GM18502 (cell line): ENCODE data around the gene ERC1.

Experiments used
- ATAC-seq: cut with Tn5 transposase; IDR thresholded peaks from one replicate; pipeline ENCODE4 v1.9.1; 2021; ENCODE audit warnings: mild to moderate bottlenecking; ENCODE audit not compliant: unreplicated experiment, poor library complexity

ERC1 gene

DNA sequence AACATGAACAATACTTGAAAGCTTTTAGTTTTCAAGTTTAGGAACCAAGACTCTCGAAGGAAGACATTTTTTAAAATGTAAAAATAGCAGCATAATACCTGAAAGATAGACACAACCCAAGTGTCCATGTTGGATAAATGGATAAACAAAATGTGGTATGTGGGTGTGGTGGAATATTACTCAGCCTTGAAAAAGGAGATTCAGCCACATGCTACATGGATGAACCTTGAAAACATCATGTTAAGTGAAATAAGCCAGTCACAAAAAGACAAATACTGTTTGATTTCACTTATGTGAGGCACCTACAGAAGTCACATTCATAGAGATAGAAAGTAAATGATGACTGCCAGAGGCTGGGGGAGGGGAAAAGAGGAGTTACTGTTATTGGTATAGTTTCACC lies 374.7 kb downstream of the ERC1 start:
- no peak for ATAC-seq

DNA sequence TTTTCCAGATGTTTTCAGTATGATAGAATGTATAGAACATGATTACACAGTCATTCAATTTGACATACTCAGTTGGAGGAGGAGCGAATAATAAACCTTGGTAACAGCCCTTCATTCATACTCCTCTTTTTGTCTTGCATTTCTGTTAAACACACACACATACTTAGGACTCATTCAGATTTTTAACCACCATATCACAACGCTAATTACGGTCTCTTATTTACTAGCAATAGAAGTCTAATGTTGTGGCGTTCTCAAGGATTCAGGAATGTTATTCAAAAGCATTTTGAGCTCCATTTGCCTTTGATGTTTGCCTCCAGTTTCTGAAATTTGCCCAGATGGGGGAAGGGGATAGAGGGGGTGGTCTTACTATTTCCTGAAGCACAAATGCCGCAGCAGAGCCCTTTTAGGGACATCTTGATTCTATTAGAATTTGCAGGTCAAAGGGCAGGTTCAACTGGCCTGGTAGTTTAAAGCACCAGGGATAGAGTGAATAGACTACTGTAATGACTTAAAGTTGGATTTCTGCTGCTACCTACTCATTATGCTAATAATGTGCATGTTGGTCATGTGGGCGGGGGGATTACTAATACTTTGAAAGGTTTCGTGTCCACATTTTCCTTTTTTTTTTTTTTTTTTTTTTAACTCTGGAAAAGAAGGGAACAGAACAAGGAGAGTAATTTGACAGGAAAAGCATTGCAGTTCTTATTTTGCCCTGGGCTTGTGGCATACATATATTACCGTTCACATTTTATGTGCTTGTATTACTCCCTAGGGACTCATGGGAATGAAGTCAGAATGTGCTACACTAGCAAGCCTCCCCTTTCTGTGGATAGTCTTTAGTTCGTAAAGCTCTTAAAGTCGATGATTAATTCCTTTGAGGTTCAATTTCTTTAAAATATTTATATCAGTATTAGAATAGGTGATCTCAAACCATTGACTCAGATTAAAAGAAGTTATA lies 376.6 kb downstream of the ERC1 start:
- no peak for ATAC-seq

DNA sequence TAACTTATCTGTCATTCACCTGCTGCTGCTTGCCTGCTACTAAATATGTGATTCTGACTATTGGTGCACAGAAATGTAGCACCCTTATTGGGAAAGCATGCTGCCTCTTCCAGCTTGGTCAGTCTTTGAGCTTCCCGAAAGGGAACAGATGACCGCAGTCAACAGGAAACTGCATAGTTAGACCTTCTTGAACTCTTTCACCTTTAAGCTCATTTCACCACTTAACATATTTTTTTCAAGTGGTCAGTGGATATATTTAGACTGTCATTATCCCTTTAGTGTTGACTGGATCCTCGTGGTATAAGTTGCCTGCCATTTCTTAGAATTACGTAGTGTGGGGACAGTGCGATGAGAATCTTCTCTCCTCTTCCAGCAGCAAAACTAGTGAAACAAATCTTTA lies 378.4 kb downstream of the ERC1 start:
- no peak for ATAC-seq

DNA sequence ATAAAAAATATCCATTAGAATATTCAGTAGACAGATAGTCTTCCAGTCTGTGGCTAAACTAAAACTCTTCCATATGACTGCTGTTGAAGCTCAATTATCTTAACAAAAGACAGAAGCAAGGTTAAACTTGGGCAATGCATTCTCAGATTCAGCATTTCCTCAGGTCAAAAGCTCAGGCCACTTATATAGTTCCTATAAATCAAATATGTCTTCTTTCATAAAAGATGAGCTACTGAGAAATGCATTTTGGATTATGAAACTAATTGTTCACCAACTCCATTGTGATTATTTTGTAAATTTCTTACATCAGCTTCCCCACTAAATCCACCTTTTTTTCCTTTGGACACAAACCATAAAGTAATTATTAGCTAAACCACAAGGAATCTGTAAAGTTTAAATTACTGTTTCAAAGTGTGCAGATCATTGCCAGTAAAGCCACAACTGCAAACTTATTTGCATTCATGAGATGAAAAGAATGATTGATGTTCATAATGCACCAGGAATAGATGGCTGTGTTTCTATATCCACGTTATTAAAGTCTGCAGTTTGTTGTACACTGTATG lies 379.0 kb downstream of the ERC1 start:
- ATAC-seq: no peak

DNA sequence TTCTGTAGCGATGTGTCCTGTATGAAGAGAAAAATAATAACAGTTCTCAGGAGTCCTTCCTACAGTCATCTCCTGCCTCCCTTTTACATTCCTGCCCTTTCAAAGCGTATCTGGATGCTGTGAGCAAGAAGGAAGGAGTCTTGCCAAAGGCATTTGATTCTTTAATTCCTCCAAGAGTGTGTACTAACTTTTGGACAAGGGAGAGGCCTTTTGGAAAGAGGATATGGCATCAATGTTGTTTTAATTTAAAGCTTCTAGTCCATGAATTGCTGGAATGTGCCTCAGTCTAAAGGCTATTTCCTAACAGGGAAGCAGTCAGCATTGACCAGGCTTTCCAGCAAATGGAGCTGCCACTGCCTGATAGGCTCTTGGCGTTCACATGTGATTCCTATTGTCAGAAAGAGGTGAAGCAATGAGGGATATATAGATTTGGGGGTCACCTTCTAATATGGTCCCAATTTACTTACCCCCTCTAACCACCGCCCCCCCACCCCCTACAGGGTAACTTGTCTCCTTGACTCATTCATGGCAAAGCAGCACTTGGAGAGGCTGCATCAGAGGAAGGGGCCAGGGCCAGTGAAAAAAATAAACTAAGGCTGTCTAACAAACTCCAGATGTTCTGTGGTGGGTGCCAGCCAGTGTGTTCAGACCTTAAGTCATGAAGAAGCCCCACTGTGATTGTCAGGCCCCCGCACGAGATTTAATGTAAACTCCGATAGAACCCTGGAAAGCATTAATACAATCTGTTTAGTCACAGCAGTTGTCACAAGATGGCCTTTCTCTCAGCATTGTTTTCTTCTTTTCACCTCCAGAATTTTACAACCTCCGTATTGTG lies 383.1 kb downstream of the ERC1 start:
- no peak for ATAC-seq

DNA sequence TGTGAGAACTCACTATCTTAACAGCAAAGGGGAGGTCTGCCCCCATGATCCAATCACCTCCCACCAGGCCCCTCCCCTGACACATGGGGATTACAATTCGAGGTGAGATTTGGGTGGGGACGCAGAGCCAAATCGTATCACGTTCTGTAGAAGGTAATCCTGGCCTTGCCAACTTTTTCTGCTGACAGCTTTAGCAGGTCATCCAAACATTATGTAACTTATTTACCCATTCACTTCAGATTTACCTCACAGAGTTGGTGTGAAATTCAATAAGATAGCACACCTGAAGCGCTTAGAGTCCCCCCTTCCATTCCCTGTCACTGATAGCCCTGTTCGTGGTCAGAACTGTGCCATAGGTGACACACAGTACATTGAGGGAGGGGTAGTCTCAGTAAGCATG lies 384.3 kb downstream of the ERC1 start:
- no peak for ATAC-seq

DNA sequence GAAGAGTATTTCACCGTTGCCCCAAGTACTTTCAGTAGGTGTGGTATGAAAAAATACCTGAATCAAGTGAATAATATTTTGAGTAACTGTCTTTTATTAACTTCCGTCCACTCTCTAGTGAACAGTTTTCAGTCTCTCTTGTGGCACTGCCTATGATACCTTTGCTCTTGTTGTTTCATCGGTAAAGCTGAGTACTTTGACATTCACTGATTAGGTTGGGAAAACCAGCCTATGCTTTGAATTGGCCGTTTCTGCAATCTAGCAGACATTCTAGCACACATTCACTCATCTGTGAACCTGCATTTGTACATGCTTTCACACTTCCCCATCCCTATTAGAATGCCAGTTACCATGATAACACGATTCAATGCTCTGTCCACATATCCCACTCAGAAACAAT lies 386.1 kb downstream of the ERC1 start:
- ATAC-seq: no peak

DNA sequence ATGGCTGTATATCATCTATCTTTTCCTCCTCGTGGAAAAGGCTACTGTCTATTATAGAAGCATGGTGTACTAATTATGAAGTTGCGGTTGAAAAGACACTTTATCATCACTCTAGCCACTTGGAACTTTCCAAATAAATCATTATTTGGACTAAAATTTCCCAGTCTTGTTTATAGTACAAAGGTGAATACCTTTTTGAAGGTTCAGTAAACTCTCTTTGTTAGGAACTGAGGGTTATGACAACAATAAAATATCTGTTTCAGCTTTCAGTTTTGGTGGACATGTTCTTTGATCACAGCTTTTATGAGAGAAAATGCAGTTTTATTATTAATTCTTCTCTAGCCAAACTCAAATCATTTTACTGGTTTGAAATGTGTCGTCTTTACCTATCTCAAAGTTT lies 386.7 kb downstream of the ERC1 start:
- ATAC-seq: no peak

DNA sequence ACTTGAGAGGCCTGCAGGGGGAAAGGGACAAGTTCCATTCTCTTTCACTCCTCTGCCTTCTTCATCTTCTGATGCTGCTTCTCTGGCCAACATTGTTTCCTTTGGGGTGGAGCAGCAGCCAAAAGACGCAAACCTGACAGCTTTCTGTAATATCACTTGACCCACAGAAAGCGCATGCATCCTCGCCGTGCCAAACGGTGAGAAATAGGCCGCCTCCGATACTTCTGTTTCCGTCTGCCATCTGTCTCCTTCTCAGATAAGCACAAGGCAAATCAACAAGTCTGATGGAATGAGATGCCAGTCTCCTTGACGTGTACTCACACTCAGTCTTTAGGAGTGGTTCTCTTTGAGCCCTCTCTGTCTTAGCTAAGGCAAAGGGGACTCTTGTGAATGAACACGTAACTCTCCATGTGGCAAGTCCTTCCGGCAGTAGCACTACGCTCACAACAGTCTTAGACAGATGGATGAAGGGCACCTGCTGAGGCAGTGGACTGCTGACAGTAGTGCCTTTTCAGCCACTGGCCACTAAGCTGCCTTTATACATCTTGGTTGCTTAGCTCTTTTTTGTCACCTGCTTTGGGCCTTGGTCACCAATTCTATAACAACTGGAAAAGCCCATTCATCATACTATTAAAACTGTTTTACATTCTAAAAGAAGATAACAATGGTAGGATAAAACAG lies 389.3 kb downstream of the ERC1 start:
- no peak for ATAC-seq

DNA sequence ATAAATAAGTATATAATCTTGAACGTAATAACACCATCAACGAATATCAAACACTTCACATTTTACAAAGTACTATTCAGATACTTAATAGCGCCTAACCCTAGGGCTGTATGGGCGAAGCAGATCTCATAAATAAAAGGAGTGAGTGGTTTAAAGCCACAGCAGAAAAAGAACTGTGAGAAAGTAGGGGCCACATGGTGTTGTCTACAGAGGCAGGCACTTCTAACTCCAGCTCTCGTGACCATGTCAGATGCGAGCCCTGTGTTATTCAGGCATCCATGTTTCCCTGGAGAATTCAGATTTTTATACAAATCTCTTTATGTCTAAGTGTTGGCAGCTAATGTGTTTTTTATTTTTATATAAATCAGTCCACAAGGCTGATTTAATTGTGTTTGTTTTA lies 391.1 kb downstream of the ERC1 start:
- no peak for ATAC-seq

DNA sequence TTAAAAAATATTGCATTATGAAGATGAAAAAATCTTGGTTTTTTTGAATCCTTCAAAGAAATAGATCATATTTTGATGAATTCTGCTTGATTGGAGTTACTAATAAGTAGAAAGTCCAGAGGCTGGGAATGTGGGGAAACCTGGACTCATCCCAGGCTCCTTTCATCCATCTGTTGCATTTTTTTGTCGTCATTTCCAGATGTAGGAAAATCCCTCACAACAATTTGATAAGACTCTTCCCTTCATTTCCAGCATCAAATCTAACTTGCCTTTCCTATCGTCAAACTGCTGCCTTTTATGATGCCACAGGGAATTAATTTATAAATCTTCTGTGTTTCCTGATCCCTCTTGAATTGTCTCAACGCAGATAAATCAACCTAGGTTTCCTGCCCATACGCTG lies 391.8 kb downstream of the ERC1 start:
- ATAC-seq: no peak

DNA sequence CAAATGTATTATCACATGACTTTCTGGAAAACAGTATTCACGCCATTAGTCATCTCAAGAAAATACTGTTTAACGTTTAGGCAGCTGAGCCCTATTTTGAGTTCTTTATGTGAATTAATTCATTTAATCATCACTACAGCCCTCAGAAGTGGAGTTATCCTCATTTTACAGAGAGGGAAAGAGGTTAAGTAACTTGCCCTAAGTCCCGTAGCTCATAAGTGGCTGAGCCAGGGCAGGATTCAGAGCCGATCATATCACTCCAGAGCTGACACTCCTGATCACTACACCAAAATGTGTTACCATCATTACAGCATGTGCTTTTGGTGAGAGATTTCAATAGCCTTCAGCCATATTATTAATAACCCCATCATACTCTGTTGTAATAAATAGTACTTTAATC lies 392.7 kb downstream of the ERC1 start:
- no peak for ATAC-seq

DNA sequence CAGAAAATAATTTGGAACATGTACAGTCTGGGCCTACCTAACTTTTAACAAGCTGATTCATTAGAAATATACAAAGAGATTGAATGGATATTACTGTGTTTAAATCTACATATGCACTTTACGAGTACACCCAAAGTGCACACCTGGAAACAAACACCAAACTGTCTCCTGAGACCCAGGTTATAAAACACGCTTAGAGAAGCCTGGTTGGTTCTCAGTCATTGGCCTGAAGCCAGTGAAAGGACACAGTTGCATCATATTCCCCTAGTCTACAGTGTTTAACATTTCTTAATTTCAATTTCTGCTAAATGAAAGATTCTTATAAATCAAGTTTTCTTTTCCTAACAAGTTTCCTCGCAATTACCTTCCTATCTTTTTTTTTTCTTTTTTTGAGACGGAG lies 393.9 kb downstream of the ERC1 start:
- ATAC-seq: no peak

DNA sequence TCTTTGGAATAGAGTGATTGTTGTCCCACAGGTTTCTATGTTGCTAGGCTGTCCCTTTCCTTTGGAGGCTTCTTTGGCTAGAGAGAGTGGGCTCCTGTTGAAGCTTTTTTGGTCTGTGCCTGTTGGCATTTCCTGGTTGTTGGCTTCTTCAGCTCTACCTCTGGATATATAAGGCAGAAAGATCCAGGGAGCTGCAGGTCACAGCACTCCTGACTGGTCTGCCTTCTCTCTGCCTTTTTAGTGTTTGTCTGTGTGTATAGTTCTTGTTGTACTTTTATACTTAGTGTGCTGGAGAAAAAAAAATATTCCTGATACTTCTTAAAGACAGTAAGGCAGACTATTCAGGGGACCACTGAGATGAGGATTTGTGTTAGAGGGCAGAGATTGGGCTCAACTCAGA lies 400.7 kb downstream of the ERC1 start:
- no peak for ATAC-seq

DNA sequence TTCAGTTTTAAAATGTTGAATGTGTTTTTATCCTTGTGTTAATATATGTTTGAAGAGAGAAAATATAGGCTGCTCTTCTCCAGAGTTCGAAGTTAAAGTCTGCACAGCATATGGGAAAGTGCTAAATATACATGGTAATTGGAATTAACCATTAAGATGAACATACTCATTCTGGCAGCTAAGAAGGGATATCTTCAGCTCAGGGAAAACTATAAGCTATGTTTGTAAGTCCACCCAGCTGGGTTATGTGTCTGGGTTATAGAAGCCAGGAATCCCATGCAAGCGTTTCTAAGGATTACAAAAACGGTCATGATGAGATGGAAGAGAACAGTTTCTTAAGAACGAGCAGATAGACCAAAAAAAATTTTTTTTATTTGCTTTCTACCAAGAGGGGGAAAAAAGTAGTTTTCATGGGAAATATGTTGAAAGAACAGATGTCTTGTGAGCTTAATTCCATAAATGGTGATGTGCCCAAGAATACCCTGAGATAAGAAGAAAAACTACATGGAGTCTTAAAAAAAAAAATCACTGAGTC lies 404.5 kb downstream of the ERC1 start:
- no peak for ATAC-seq

DNA sequence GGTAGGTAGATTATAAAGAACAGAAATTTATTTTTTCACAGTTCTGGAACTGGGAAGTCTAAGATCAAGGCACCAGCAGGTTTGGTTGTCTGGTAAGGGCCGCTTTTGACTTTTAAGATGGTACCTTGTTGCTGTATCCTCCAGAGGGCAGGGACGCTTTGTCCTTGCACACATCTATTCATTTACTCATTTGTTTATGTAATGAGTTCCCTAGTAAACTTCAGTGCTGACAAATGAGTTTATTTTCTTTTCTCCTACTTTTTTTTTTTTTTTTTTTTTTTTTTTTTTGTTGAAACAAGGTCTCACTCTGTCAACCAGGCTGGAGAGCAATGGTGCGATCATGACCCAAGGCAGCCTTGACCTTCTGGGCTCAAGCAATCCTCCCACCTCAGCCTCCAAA lies 407.6 kb downstream of the ERC1 start:
- ATAC-seq: no peak

DNA sequence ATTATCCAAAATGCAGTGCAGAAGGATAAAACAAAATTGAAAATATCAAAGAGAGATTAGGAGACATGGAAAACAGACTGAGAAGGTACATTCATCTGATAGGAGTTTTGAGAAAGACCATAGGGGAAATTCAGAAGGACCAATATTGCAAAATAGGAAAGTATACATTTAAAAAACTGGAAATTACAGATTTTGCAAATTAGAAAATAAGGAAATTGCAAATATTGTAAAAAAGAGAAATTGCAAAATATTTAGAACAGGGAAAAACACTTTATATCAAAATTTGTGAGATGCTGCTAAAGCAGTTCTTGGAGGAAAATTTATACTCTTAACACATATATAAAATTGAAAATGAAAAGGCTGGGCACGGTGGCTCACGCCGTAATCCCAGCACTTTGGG lies 410.9 kb downstream of the ERC1 start:
- no peak for ATAC-seq

DNA sequence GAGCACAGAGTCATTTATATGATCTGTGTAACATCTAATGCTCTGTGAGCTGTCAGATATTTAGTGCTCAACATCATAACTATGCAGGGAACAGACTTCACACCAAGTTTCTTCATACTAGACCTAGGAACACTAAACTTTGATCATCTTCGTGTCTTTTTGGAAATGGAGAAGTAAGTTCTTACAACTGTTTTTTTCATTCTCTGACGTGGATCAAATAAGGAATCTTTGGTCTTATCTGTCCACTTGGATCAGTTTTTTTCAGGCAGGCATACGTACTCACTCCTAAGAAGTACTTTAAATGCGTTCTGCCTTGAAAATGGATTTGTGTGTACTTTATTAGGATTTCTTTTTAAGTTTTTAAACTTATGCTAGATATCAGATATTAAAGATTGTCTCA lies 412.4 kb downstream of the ERC1 start:
- ATAC-seq: no peak

DNA sequence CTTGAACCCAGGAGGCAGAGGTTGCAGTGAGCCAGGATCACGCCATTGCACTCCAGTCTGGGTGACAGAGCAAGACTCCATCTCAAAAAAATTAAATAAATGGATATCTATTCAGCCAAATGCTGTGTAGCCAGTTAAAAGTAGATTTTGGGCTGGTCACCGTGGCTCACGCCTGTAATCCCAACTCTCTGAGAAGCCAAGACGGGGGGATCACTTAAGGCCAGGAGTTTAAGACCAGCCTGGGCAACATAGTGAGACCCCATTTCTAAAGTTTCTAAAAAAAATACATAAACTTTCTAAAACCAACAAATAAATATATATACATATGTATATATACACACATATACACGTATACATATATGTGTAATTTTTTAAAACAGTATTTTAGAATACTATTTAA lies 414.6 kb downstream of the ERC1 start:
- no peak for ATAC-seq

DNA sequence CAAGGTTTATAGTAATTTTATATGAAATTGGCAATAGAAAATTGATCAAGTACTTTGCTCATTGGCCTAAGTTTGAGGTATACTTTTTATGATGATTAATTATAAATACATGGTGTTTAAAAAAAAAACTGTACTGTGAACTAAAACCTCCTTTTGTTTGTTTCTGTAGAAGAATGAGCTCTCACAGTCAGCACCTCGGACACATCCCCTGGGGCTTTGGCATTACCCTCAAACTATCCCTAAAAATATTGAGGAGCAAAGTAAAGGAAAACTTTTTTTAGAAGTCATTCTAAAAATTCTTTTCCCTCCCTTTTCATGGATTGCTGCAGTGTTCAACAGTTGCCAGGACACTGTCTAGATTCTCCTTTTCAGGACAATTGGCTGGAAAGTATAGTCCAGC lies 419.8 kb downstream of the ERC1 start:
- ATAC-seq: no peak
